IPS-20b (cell line): ENCODE data around the gene PLOD1.
A peak's percentile ranks its signal among the peaks of the same experiment; 100 is the strongest.
"Not testable (repeated sequence)": the region's sequence is repeated elsewhere in the genome, so short reads cannot be mapped to it uniquely, and the experiment has no call there.

Experiments
- H3K27ac ChIP-seq: one replicate; pipeline ENCODE4 v1.5.1; 2013; ENCODE audit warnings: low read length
- H3K27me3 ChIP-seq: 2 replicates; pipeline ENCODE4 v1.6.1; 2013; ENCODE audit warnings: mild to moderate bottlenecking, low read length, inconsistent platforms; ENCODE audit not compliant: insufficient read depth
- H3K36me3 ChIP-seq: 2 replicates; pipeline ENCODE4 v1.6.1; 2013; ENCODE audit warnings: low read depth, mild to moderate bottlenecking, inconsistent platforms, low read length, moderate library complexity; ENCODE audit not compliant: insufficient read depth
- H3K4me1 ChIP-seq: 2 replicates; pipeline ENCODE4 v1.6.1; 2013; ENCODE audit warnings: mild to moderate bottlenecking, control low read depth, inconsistent platforms, low read length, moderate library complexity; ENCODE audit not compliant: insufficient read depth
- H3K4me3 ChIP-seq: 2 replicates; pipeline ENCODE4 v1.5.1; 2013; ENCODE audit warnings: mild to moderate bottlenecking, low read length, inconsistent platforms
- H3K9ac ChIP-seq: 2 replicates; pipeline ENCODE4 v1.6.1; 2013; ENCODE audit warnings: low read depth, mild to moderate bottlenecking, inconsistent platforms, low read length, moderate library complexity
- H3K9me3 ChIP-seq: 2 replicates; pipeline ENCODE4 v1.6.1; 2013; ENCODE audit warnings: mild to moderate bottlenecking, low read depth, low read length, inconsistent platforms; ENCODE audit not compliant: insufficient read depth

The PLOD1 gene

GRCh38 chr1:11929849-11930248, 4.7 kb upstream of the PLOD1 start:
- H3K4me1 ChIP-seq: no peaks in the 10 kb centered on the region
- H3K9me3 ChIP-seq: no peaks in the 10 kb centered on the region
- no peak overlapping the region for H3K27ac ChIP-seq
- no peak overlapping the region for H3K9ac ChIP-seq
- H3K27me3 ChIP-seq: no peaks in the 10 kb centered on the region
- H3K4me3 ChIP-seq: no peak overlapping the region
- H3K36me3 ChIP-seq: no peaks in the 10 kb centered on the region

- no peak overlapping the region for H3K4me3 ChIP-seq
- no peaks in the 10 kb centered on the region for H3K36me3 ChIP-seq
- H3K9ac ChIP-seq: no peak overlapping the region
- H3K27ac ChIP-seq: no peak overlapping the region
- no peaks in the 10 kb centered on the region for H3K27me3 ChIP-seq
- no peaks in the 10 kb centered on the region for H3K4me1 ChIP-seq
- no peaks in the 10 kb centered on the region for H3K9me3 ChIP-seq
Observed at GRCh38 chr1:11930571-11931445, 3.7 kb upstream of the PLOD1 start.

GRCh38 chr1:11931845-11932244, 2.7 kb upstream of the PLOD1 start:
- Histone ChIP-seq H3K4me1 (no peaks in the 10 kb centered on the region), H3K9me3 (no peaks in the 10 kb centered on the region), H3K36me3 (no peaks in the 10 kb centered on the region), H3K9ac (no peak overlapping the region), H3K27ac (no peak overlapping the region), H3K4me3 (no peak overlapping the region), H3K27me3 (no peaks in the 10 kb centered on the region)

- Histone ChIP-seq H3K9ac (peak overlapping the region; percentile 86; the same call in 1 of the 2 replicates), H3K27ac (no peak overlapping the region), H3K36me3 (no peaks in the 10 kb centered on the region), H3K4me1 (peaks cover 4% of the 10 kb centered on the region; the same call in 1 of the 2 replicates), H3K9me3 (no peaks in the 10 kb centered on the region), H3K4me3 (peak overlapping the region; percentile 67), H3K27me3 (no peaks in the 10 kb centered on the region)
Observed at GRCh38 chr1:11935057-11935412, 518 bp downstream of the PLOD1 start.

- H3K4me1 ChIP-seq, H3K4me3 ChIP-seq, H3K9me3 ChIP-seq, H3K27me3 ChIP-seq, H3K27ac ChIP-seq, H3K36me3 ChIP-seq, H3K9ac ChIP-seq: not testable (repeated sequence)
Observed at GRCh38 chr1:11935733-11936132, 1.2 kb downstream of the PLOD1 start.

GRCh38 chr1:11938722-11939526, 4.4 kb downstream of the PLOD1 start:
- no peak overlapping the region for H3K9ac ChIP-seq
- H3K27me3 ChIP-seq: no peaks in the 10 kb centered on the region
- H3K27ac ChIP-seq: no peak overlapping the region
- no peaks in the 10 kb centered on the region for H3K9me3 ChIP-seq
- no peaks in the 10 kb centered on the region; the same call in 1 of the 2 replicates for H3K36me3 ChIP-seq
- no peak overlapping the region for H3K4me3 ChIP-seq
- H3K4me1 ChIP-seq: peaks cover 8% of the 10 kb centered on the region; the same call in 1 of the 2 replicates

- peaks cover 12% of the 10 kb centered on the region; the same call in 1 of the 2 replicates for H3K4me1 ChIP-seq
- H3K27ac ChIP-seq, H3K36me3 ChIP-seq, H3K4me3 ChIP-seq, H3K27me3 ChIP-seq, H3K9ac ChIP-seq, H3K9me3 ChIP-seq: not testable (repeated sequence)
Observed at GRCh38 chr1:11939794-11940193, 5.3 kb downstream of the PLOD1 start.

GRCh38 chr1:11940260-11940921, 5.9 kb downstream of the PLOD1 start:
- Histone ChIP-seq H3K4me1 (peaks cover 12% of the 10 kb centered on the region; the same call in 1 of the 2 replicates), H3K4me3 (no peak overlapping the region), H3K27ac (no peak overlapping the region), H3K27me3 (no peaks in the 10 kb centered on the region), H3K36me3 (no peaks in the 10 kb centered on the region; the same call in 1 of the 2 replicates), H3K9me3 (no peaks in the 10 kb centered on the region), H3K9ac (no peak overlapping the region)

- H3K4me3 ChIP-seq: no peak overlapping the region
- no peak overlapping the region for H3K9ac ChIP-seq
- peaks cover 12% of the 10 kb centered on the region; the same call in 1 of the 2 replicates for H3K4me1 ChIP-seq
- no peaks in the 10 kb centered on the region for H3K27me3 ChIP-seq
- H3K9me3 ChIP-seq: no peaks in the 10 kb centered on the region
- no peak overlapping the region for H3K27ac ChIP-seq
- no peaks in the 10 kb centered on the region; the same call in 1 of the 2 replicates for H3K36me3 ChIP-seq
Observed at GRCh38 chr1:11942280-11942679, 7.8 kb downstream of the PLOD1 start.

- no peak overlapping the region for H3K27ac ChIP-seq
- peaks cover under 1% of the 10 kb centered on the region for H3K36me3 ChIP-seq
- no peaks in the 10 kb centered on the region for H3K9me3 ChIP-seq
- no peaks in the 10 kb centered on the region for H3K27me3 ChIP-seq
- H3K9ac ChIP-seq: no peak overlapping the region; the same call in 1 of the 2 replicates
- H3K4me1 ChIP-seq: peaks cover 11% of the 10 kb centered on the region; the same call in 1 of the 2 replicates
- H3K4me3 ChIP-seq: no peak overlapping the region
Observed at GRCh38 chr1:11943619-11944018, 9.1 kb downstream of the PLOD1 start.

- Histone ChIP-seq H3K36me3 (peaks cover 6% of the 10 kb centered on the region), H3K27me3 (no peaks in the 10 kb centered on the region), H3K4me1 (peaks cover 7% of the 10 kb centered on the region; the same call in 1 of the 2 replicates), H3K9me3 (no peaks in the 10 kb centered on the region), H3K9ac (peak overlapping the region; percentile 32; the same call in 1 of the 2 replicates), H3K27ac (peak overlapping the region; percentile 13), H3K4me3 (no peak overlapping the region)
Observed at GRCh38 chr1:11944358-11944931, 9.9 kb downstream of the PLOD1 start.
